ENCODE measurements around the gene GIGYF1. TPM values are rescaled to one million over a fixed set of nuclear protein-coding genes. Genes with fewer than 3 reads are reported as not detected.

Gene GIGYF1
- total RNA-seq, 1 donor from 2014 or later = 25.8 TPM

GRCh38 chr7:100684534-100685042 is 9.5 kb downstream of the GIGYF1 start:
- no peak for DNase-seq (ENCODE audit: low read depth)

- no peak for DNase-seq (ENCODE audit: low read depth)
Observed at GRCh38 chr7:100683659-100684533, 10.2 kb downstream of the GIGYF1 start.

GRCh38 chr7:100682991-100683658 is 10.9 kb downstream of the GIGYF1 start:
- DNase-seq (ENCODE audit: low read depth) = no peak

GRCh38 chr7:100682228-100682741 is 11.8 kb downstream of the GIGYF1 start:
- DNase-seq (ENCODE audit: low read depth) = no peak

- no peak for DNase-seq (ENCODE audit: low read depth)
Observed at GRCh38 chr7:100681491-100682227, 12.4 kb downstream of the GIGYF1 start.

- no peak for DNase-seq (ENCODE audit: low read depth)
Observed at GRCh38 chr7:100680576-100681271, 13.3 kb downstream of the GIGYF1 start.

GRCh38 chr7:100679927-100680575 is 14.0 kb downstream of the GIGYF1 start:
- no peak for DNase-seq (ENCODE audit: low read depth)

- DNase-seq (ENCODE audit: low read depth) = no peak
Observed at GRCh38 chr7:100679129-100679926, 14.7 kb downstream of the GIGYF1 start.

- DNase-seq (ENCODE audit: low read depth) = no peak
Observed at GRCh38 chr7:100678291-100678984, 15.6 kb downstream of the GIGYF1 start.

- no peak for DNase-seq (ENCODE audit: low read depth)
Observed at GRCh38 chr7:100677308-100678267, 16.5 kb downstream of the GIGYF1 start.

- no peak for DNase-seq (ENCODE audit: low read depth)
Observed at GRCh38 chr7:100676501-100677306, 17.3 kb downstream of the GIGYF1 start.

GRCh38 chr7:100675581-100676350 is 18.3 kb downstream of the GIGYF1 start:
- DNase-seq (ENCODE audit: low read depth) = peak; percentile 62

GRCh38 chr7:100675105-100675451 is 19.0 kb downstream of the GIGYF1 start:
- DNase-seq (ENCODE audit: low read depth) = peak; percentile 36

GRCh38 chr7:100674411-100675104 is 19.5 kb downstream of the GIGYF1 start:
- DNase-seq (ENCODE audit: low read depth) = peak; percentile 28

GRCh38 chr7:100673942-100674410 is 20.1 kb downstream of the GIGYF1 start:
- DNase-seq (ENCODE audit: low read depth) = peak; percentile 39
